K562 (cell line): ENCODE data around the gene SLC22A23. TPM values are rescaled to one million over a fixed set of nuclear protein-coding genes. Genes with fewer than 3 reads are reported as not detected.

Source experiments
- ARID2 ChIP-seq: fragments of 450-650 bp; IDR thresholded peaks from 2 replicates; pipeline ENCODE4 v1.6.1; 2017; ENCODE audit warnings: antibody characterized with exemption, mild to moderate bottlenecking
- CBX3 ChIP-seq, 2 experiments: IDR thresholded peaks; 1 replicate in 1 of 2; 2 replicates in 1 of 2; pipeline ENCODE4 v1.6.1; 2012; ENCODE audit warnings: inconsistent platforms in 2 of 2, low read length in 2 of 2, borderline replicate concordance in 1 of 2, control low read depth in 1 of 2
- E2F3 ChIP-seq: fragments of 250-450 bp; sonication (Bioruptor Pico); IDR thresholded peaks from 2 replicates; pipeline ENCODE4 v1.4.0; 2020; ENCODE audit warnings: mild to moderate bottlenecking
- KDM5B ChIP-seq: fragments of 200-600 bp; sonication (generic); IDR thresholded peaks from 2 replicates; pipeline ENCODE4 v1.6.1; 2012; ENCODE audit warnings: low read depth, mild to moderate bottlenecking, moderate library complexity, low read length, control low read depth, inconsistent platforms; ENCODE audit not compliant: insufficient replicate concordance
- NEUROD1 ChIP-seq: fragments of 150-350 bp; IDR thresholded peaks from 2 replicates; pipeline ENCODE4 v1.6.1; 2014; ENCODE audit warnings: borderline replicate concordance, low read length, low read depth; ENCODE audit not compliant: partially characterized antibody
- NFATC3 ChIP-seq: fragments of 450-650 bp; IDR thresholded peaks from 2 replicates; pipeline ENCODE4 v1.6.1; 2017; ENCODE audit warnings: mild to moderate bottlenecking
- NONO ChIP-seq, 2 experiments: fragments of 200-400 bp in 1 of 2; fragments of 450-650 bp in 1 of 2; formaldehyde crosslinking in 1 of 2; IDR thresholded peaks; 2 replicates each; pipeline ENCODE4 v1.6.1; 2017; ENCODE audit warnings: low read depth in 2 of 2, mild to moderate bottlenecking in 2 of 2, moderate library complexity in 2 of 2, low read length in 1 of 2
- PHTF2 ChIP-seq: fragments of 250-450 bp; sonication (Bioruptor Pico); IDR thresholded peaks from 2 replicates; pipeline ENCODE4 v1.5.0; 2021; ENCODE audit warnings: mild to moderate bottlenecking
- SMAD3 ChIP-seq: fragments of 450-650 bp; formaldehyde crosslinking; conservative IDR thresholded peaks from 2 replicates; pipeline ENCODE4 v1.4.0; 2020; ENCODE audit warnings: mild to moderate bottlenecking
- SMC3 ChIP-seq: conservative IDR thresholded peaks from 2 replicates; pipeline ENCODE4 v1.6.1; 2011; ENCODE audit warnings: low read depth, low read length, improper control_type of control experiment; ENCODE audit not compliant: insufficient read depth
- SRSF3 ChIP-seq: fragments of 200-400 bp; formaldehyde crosslinking; IDR thresholded peaks from 2 replicates; pipeline ENCODE4 v1.6.1; 2016; ENCODE audit warnings: mild to moderate bottlenecking, low read length, moderate library complexity; ENCODE audit not compliant: insufficient read depth
- TAF15 ChIP-seq: fragments of 200-400 bp; formaldehyde crosslinking; IDR thresholded peaks from 2 replicates; pipeline ENCODE4 v1.6.1; 2017; ENCODE audit warnings: mild to moderate bottlenecking, low read depth, low read length, moderate library complexity
- XRCC4 ChIP-seq: IDR thresholded peaks from one replicate; pipeline ENCODE4 v1.6.1; 2011; ENCODE audit not compliant: insufficient read depth, insufficient read length; ENCODE audit errors: extremely low read depth
- ZNF644 ChIP-seq: fragments of 200-800 bp; sonication (Bioruptor generic); IDR thresholded peaks from 2 replicates; pipeline ENCODE4 v1.6.1; 2016; ENCODE audit warnings: low read depth, missing genetic modification characterization, missing compliant biosample characterization
- polyA plus RNA-seq, 8 experiments: library from polyadenylated mRNA; depleted of rRNA in 4 of 8; stranded (reverse) in 5 of 8; unstranded in 3 of 8; fragments of >200 nt; fragmentation: Nextera tagmentation in 2 of 8; fragmentation: Illumina TruSeq in 1 of 8; extraction: Ambion mirVana in 2 of 8; extraction: Trizol in 1 of 8; gene quantifications; 2 replicates each; pipeline versions ENCODE4 v1.2.1 to v1.2.3, GENCODE V29; 2011 to 2014; ENCODE audit warnings: inconsistent platforms in 1 of 8, missing spikeins in 1 of 8
- total RNA-seq, 7 experiments: library from RNA; depleted of rRNA in 6 of 7; stranded (reverse); fragments of >200 nt in 6 of 7; fragmentation: Illumina TruSeq in 2 of 7; extraction: Trizol in 2 of 7; gene quantifications; 2 replicates each; pipeline versions ENCODE4 v1.2.1 to v1.2.3, GENCODE V29; 2011 to 2021; ENCODE audit warnings: low replicate concordance in 1 of 7
- TF ChIP-seq, protein P1 (sequence below), 3 experiments: IDR thresholded peaks in 2 of 3; conservative IDR thresholded peaks in 1 of 3; 2 replicates each; pipeline ENCODE4 v1.5.1; 2011 to 2012; ENCODE audit warnings: low read length in 3 of 3, mild to moderate bottlenecking in 3 of 3, control low read depth in 2 of 3, improper control_type of control experiment in 1 of 3, inconsistent platforms in 1 of 3, low read depth in 1 of 3, mixed read lengths in 1 of 3, moderate library complexity in 1 of 3; ENCODE audit not compliant: insufficient read depth in 2 of 3
- TF ChIP-seq, protein P2 (sequence below): fragments of 200-800 bp; sonication (Bioruptor generic); IDR thresholded peaks from 2 replicates; pipeline ENCODE4 v1.6.1; 2017; ENCODE audit warnings: missing genetic modification characterization, missing compliant biosample characterization

The SLC22A23 gene
- total and polyA plus RNA-seq, 9 of the 15 experiments (the other 6 are each of a cell fraction or from before 2014, with no cell fraction given) = 0.30 to 8.7 (median 2.5) TPM

DNA sequence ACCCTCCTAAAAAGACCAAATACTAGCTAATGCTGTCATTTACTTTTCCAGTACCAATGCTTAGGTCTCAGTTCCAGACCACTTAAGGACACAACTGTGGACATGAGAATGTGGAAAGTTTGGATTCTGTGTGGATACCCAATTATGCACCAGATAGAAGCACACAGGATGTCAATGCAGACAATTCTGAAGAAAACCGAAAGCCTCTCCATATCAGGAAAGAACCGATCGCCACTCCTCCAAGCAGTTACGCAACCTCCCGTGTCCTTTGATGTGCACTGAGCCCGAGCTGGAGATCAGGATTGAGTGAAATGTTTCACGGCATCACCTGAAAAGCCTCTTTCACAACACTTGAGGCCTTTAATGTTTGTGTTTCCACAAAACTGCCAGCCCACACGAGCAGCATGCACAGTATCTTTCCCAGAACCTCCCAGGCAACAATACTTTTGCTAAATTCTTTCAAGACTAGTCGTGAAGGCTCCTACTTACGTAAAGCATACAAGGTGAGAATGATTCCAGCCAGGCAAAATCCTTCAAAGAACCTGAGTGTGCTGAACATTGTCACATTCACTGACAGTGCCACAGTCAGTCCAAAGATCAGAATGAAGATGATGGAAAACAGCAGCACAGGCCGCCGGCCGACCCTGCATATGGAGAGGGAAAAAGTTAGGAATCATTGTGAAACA lies 47.0 kb downstream of the SLC22A23 start (continued):
- no peak for TF ChIP-seq XRCC4
- TF ChIP-seq, protein P1, sequence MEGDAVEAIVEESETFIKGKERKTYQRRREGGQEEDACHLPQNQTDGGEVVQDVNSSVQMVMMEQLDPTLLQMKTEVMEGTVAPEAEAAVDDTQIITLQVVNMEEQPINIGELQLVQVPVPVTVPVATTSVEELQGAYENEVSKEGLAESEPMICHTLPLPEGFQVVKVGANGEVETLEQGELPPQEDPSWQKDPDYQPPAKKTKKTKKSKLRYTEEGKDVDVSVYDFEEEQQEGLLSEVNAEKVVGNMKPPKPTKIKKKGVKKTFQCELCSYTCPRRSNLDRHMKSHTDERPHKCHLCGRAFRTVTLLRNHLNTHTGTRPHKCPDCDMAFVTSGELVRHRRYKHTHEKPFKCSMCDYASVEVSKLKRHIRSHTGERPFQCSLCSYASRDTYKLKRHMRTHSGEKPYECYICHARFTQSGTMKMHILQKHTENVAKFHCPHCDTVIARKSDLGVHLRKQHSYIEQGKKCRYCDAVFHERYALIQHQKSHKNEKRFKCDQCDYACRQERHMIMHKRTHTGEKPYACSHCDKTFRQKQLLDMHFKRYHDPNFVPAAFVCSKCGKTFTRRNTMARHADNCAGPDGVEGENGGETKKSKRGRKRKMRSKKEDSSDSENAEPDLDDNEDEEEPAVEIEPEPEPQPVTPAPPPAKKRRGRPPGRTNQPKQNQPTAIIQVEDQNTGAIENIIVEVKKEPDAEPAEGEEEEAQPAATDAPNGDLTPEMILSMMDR (IDR thresholded peaks at IDR 0.05 in 2 of 3, conservative IDR thresholded peaks at IDR 0.05 in 1 of 3; ENCODE audit: insufficient read depth in 2 of 3, low read depth in 1 of 3, low read length in 3 of 3) = no peak
- TF ChIP-seq NEUROD1 = no peak
- TF ChIP-seq SMC3 = no peak
- no peak for TF ChIP-seq ARID2
- TF ChIP-seq NFATC3 = no peak
- TF ChIP-seq ZNF644 (tag) = no peak
- no peak for TF ChIP-seq KDM5B
- TF ChIP-seq NONO (IDR thresholded peaks at IDR 0.05; ENCODE audit: low read depth in 2 of 2, low read length in 1 of 2) = no peak
- no peak for TF ChIP-seq SMAD3 (CRISPR knock-in tag)
- TF ChIP-seq, protein P2, sequence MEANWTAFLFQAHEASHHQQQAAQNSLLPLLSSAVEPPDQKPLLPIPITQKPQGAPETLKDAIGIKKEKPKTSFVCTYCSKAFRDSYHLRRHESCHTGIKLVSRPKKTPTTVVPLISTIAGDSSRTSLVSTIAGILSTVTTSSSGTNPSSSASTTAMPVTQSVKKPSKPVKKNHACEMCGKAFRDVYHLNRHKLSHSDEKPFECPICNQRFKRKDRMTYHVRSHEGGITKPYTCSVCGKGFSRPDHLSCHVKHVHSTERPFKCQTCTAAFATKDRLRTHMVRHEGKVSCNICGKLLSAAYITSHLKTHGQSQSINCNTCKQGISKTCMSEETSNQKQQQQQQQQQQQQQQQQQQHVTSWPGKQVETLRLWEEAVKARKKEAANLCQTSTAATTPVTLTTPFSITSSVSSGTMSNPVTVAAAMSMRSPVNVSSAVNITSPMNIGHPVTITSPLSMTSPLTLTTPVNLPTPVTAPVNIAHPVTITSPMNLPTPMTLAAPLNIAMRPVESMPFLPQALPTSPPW = no peak
- TF ChIP-seq SRSF3 = no peak
- TF ChIP-seq PHTF2 = no peak
- no peak for TF ChIP-seq TAF15
- no peak for TF ChIP-seq E2F3
- TF ChIP-seq CBX3 (IDR thresholded peaks at IDR 0.05; ENCODE audit: borderline replicate concordance in 1 of 2, low read length in 2 of 2) = peak in 1 of 2 experiments; percentile 27; a peak in 1 of 3 replicates
